Endothelial cell of hepatic sinusoid (primary cell): Measurements from ENCODE around the gene EPN3.

Experiments
- in situ Hi-C: cut with HindIII; loops from 2 replicates; pipeline ENCODE4 v1.10.0; 2017; ENCODE audit warnings: low sequenced_read_pairs

Gene EPN3

GRCh38 chr17:50547035-50547735 is 14.7 kb downstream of the EPN3 start, which contains the start of gene SPATA20:
Gene SPATA20 (plus strand): TSS chr17:50547174. CDS start chr17:50547209, 35 bp downstream.
- in situ Hi-C loops: no loop called here

GRCh38 chr17:50547736-50548083 is 15.2 kb downstream of the EPN3 start:
- in situ Hi-C loops: no loop called here

GRCh38 chr17:50548831-50549230 is 16.3 kb downstream of the EPN3 start:
- in situ Hi-C loops: no loop called here

GRCh38 chr17:50549256-50549941 is 16.9 kb downstream of the EPN3 start:
- in situ Hi-C loops: no loop called here

- in situ Hi-C loops: no loop called here
Observed at GRCh38 chr17:50549969-50550368, 17.4 kb downstream of the EPN3 start.

GRCh38 chr17:50550661-50551432 is 18.3 kb downstream of the EPN3 start:
- in situ Hi-C loops: no loop called here

- in situ Hi-C loops: no loop called here
Observed at GRCh38 chr17:50551433-50551815, 18.9 kb downstream of the EPN3 start.

- in situ Hi-C loops: no loop called here
Observed at GRCh38 chr17:50551884-50552283, 19.3 kb downstream of the EPN3 start.

GRCh38 chr17:50554201-50554600 is 21.7 kb downstream of the EPN3 start:
- in situ Hi-C loops: no loop called here

- in situ Hi-C loops: no loop called here
Observed at GRCh38 chr17:50556803-50557202, 24.3 kb downstream of the EPN3 start.

- in situ Hi-C loops: no loop called here
Observed at GRCh38 chr17:50557630-50558029, 25.1 kb downstream of the EPN3 start.

GRCh38 chr17:50558091-50558490 is 25.6 kb downstream of the EPN3 start:
- in situ Hi-C loops: no loop called here

GRCh38 chr17:50558581-50558940 is 26.0 kb downstream of the EPN3 start:
- in situ Hi-C loops: no loop called here

- in situ Hi-C loops: no loop called here
Observed at GRCh38 chr17:50558941-50559614, 26.5 kb downstream of the EPN3 start.

GRCh38 chr17:50559674-50560184 is 27.2 kb downstream of the EPN3 start:
- in situ Hi-C loops: loop anchor here (5.0 kb wide), 1 partner anchor 78 kb away; no protein-coding TSS in a partner anchor

GRCh38 chr17:50560185-50560824 is 27.8 kb downstream of the EPN3 start, which contains the start of gene CACNA1G:
Gene CACNA1G (plus strand): TSS chr17:50560715. CDS start chr17:50561460, 745 bp downstream.
- in situ Hi-C loops: loop anchor here (5.0 kb wide), 1 partner anchor 77 kb away; no protein-coding TSS in a partner anchor

- in situ Hi-C loops: loop anchor here (5.0 kb wide), 1 partner anchor 76 kb away; no protein-coding TSS in a partner anchor
Observed at GRCh38 chr17:50560931-50561745, 28.6 kb downstream of the EPN3 start.

GRCh38 chr17:50561746-50562141 is 29.2 kb downstream of the EPN3 start:
- in situ Hi-C loops: loop anchor here (5.0 kb wide), 1 partner anchor 76 kb away; no protein-coding TSS in a partner anchor
